ENCODE data around the gene SLC13A3. TPM values are rescaled to one million over a fixed set of nuclear protein-coding genes. Genes with fewer than 3 reads are reported as not detected.

Gene SLC13A3
- total and polyA plus RNA-seq, 4 donors = 8.8 to 303 (median 51.6) TPM

GRCh38 chr20:46638134-46638897 is 12.9 kb downstream of the SLC13A3 start:
- H3K27ac ChIP-seq (ENCODE audit: low read depth, low read length) = peak overlapping the region; percentile 45
- no peaks in the 10 kb centered on the region for H3K36me3 ChIP-seq (ENCODE audit: control insufficient read depth, insufficient read depth, low read length)
- 54% methylated on average over 14 of the region's 18 CpGs for WGBS (ENCODE audit: insufficient coverage)
- H3K4me3 ChIP-seq (ENCODE audit: low read depth, low read length) = no peak overlapping the region
- H3K27me3 ChIP-seq (ENCODE audit: control insufficient read depth, insufficient read depth, low read length) = no peaks in the 10 kb centered on the region
- H3K4me1 ChIP-seq (ENCODE audit: control insufficient read depth, insufficient read depth, low read length) = peaks cover 20% of the 10 kb centered on the region
- DNase-seq (ENCODE audit: low read depth in 4 of 6, low spot score in 6 of 6) = no peak
- H3K9me3 ChIP-seq (ENCODE audit: control insufficient read depth, insufficient read depth, low read length) = no peaks in the 10 kb centered on the region

- Histone ChIP-seq H3K27me3 (ENCODE audit: control insufficient read depth, insufficient read depth, low read length) (no peaks in the 10 kb centered on the region), H3K4me3 (ENCODE audit: low read depth, low read length) (no peak overlapping the region), H3K27ac (ENCODE audit: low read depth, low read length) (peak overlapping the region; percentile 45), H3K4me1 (ENCODE audit: control insufficient read depth, insufficient read depth, low read length) (peaks cover 19% of the 10 kb centered on the region), H3K36me3 (ENCODE audit: control insufficient read depth, insufficient read depth, low read length) (no peaks in the 10 kb centered on the region), H3K9me3 (ENCODE audit: control insufficient read depth, insufficient read depth, low read length) (no peaks in the 10 kb centered on the region)
- DNase-seq (ENCODE audit: low read depth in 4 of 6, low spot score in 6 of 6) = no peak
- 76% methylated on average over 2 of the region's 4 CpGs for WGBS (ENCODE audit: insufficient coverage)
These were observed 13.7 kb downstream of the SLC13A3 start for GRCh38 chr20:46637427-46638133.

GRCh38 chr20:46637020-46637419 is 14.2 kb downstream of the SLC13A3 start:
- WGBS (ENCODE audit: insufficient coverage) = 75% methylated on average over 4 of the region's 11 CpGs
- peak in 1 of 6 donors; percentile 88 for DNase-seq (ENCODE audit: low read depth in 4 of 6, low spot score in 6 of 6)

GRCh38 chr20:46636514-46636913 is 14.7 kb downstream of the SLC13A3 start:
- Histone ChIP-seq H3K36me3 (ENCODE audit: control insufficient read depth, insufficient read depth, low read length) (no peaks in the 10 kb centered on the region), H3K27me3 (ENCODE audit: control insufficient read depth, insufficient read depth, low read length) (no peaks in the 10 kb centered on the region), H3K4me1 (ENCODE audit: control insufficient read depth, insufficient read depth, low read length) (peaks cover 25% of the 10 kb centered on the region), H3K9me3 (ENCODE audit: control insufficient read depth, insufficient read depth, low read length) (no peaks in the 10 kb centered on the region), H3K4me3 (ENCODE audit: low read depth, low read length) (no peak overlapping the region), H3K27ac (ENCODE audit: low read depth, low read length) (no peak overlapping the region)
- 100% methylated on average over 4 of the region's 4 CpGs for WGBS (ENCODE audit: insufficient coverage)
- no peak for DNase-seq (ENCODE audit: low read depth in 4 of 6, low spot score in 6 of 6)

More at GRCh38 chr20:46637020-46637419, 14.2 kb downstream of the SLC13A3 start:
- H3K27me3 ChIP-seq (ENCODE audit: control insufficient read depth, insufficient read depth, low read length) = no peaks in the 10 kb centered on the region
- H3K27ac ChIP-seq (ENCODE audit: low read depth, low read length) = no peak overlapping the region
- no peaks in the 10 kb centered on the region for H3K9me3 ChIP-seq (ENCODE audit: control insufficient read depth, insufficient read depth, low read length)
- no peak overlapping the region for H3K4me3 ChIP-seq (ENCODE audit: low read depth, low read length)
- no peaks in the 10 kb centered on the region for H3K36me3 ChIP-seq (ENCODE audit: control insufficient read depth, insufficient read depth, low read length)
- H3K4me1 ChIP-seq (ENCODE audit: control insufficient read depth, insufficient read depth, low read length) = peaks cover 20% of the 10 kb centered on the region

- H3K27me3 ChIP-seq (ENCODE audit: control insufficient read depth, insufficient read depth, low read length) = no peaks in the 10 kb centered on the region
- 85% methylated on average over 3 of the region's 5 CpGs for WGBS (ENCODE audit: insufficient coverage)
- H3K4me3 ChIP-seq (ENCODE audit: low read depth, low read length) = no peak overlapping the region
- no peak overlapping the region for H3K27ac ChIP-seq (ENCODE audit: low read depth, low read length)
- no peak for DNase-seq (ENCODE audit: low read depth in 4 of 6, low spot score in 6 of 6)
- H3K36me3 ChIP-seq (ENCODE audit: control insufficient read depth, insufficient read depth, low read length) = no peaks in the 10 kb centered on the region
- no peaks in the 10 kb centered on the region for H3K9me3 ChIP-seq (ENCODE audit: control insufficient read depth, insufficient read depth, low read length)
- peaks cover 28% of the 10 kb centered on the region for H3K4me1 ChIP-seq (ENCODE audit: control insufficient read depth, insufficient read depth, low read length)
These were observed 15.6 kb downstream of the SLC13A3 start for GRCh38 chr20:46635514-46636136.

- no peak overlapping the region for H3K27ac ChIP-seq (ENCODE audit: low read depth, low read length)
- H3K9me3 ChIP-seq (ENCODE audit: control insufficient read depth, insufficient read depth, low read length) = no peaks in the 10 kb centered on the region
- no peaks in the 10 kb centered on the region for H3K36me3 ChIP-seq (ENCODE audit: control insufficient read depth, insufficient read depth, low read length)
- WGBS (ENCODE audit: insufficient coverage) = 49% methylated on average over 3 of the region's 6 CpGs
- H3K4me1 ChIP-seq (ENCODE audit: control insufficient read depth, insufficient read depth, low read length) = peaks cover 28% of the 10 kb centered on the region
- H3K27me3 ChIP-seq (ENCODE audit: control insufficient read depth, insufficient read depth, low read length) = no peaks in the 10 kb centered on the region
- no peak overlapping the region for H3K4me3 ChIP-seq (ENCODE audit: low read depth, low read length)
- DNase-seq (ENCODE audit: low read depth in 4 of 6, low spot score in 6 of 6) = no peak
These were observed 16.7 kb downstream of the SLC13A3 start for GRCh38 chr20:46634528-46634927.

- Histone ChIP-seq H3K4me3 (ENCODE audit: low read depth, low read length) (no peak overlapping the region), H3K36me3 (ENCODE audit: control insufficient read depth, insufficient read depth, low read length) (no peaks in the 10 kb centered on the region), H3K27ac (ENCODE audit: low read depth, low read length) (no peak overlapping the region), H3K27me3 (ENCODE audit: control insufficient read depth, insufficient read depth, low read length) (no peaks in the 10 kb centered on the region), H3K9me3 (ENCODE audit: control insufficient read depth, insufficient read depth, low read length) (no peaks in the 10 kb centered on the region), H3K4me1 (ENCODE audit: control insufficient read depth, insufficient read depth, low read length) (peaks cover 14% of the 10 kb centered on the region)
- peak in 2 of 6 donors; percentile 18 to 50 for DNase-seq (ENCODE audit: low read depth in 4 of 6, low spot score in 6 of 6)
- WGBS (ENCODE audit: insufficient coverage) = 56% methylated on average over 7 of the region's 7 CpGs
These were observed 19.3 kb downstream of the SLC13A3 start for GRCh38 chr20:46631874-46632446.

- no peak overlapping the region for H3K27ac ChIP-seq (ENCODE audit: low read depth, low read length)
- WGBS (ENCODE audit: insufficient coverage) = 86% methylated on average over 4 of the region's 8 CpGs
- peaks cover 17% of the 10 kb centered on the region for H3K4me1 ChIP-seq (ENCODE audit: control insufficient read depth, insufficient read depth, low read length)
- no peak overlapping the region for H3K4me3 ChIP-seq (ENCODE audit: low read depth, low read length)
- no peaks in the 10 kb centered on the region for H3K27me3 ChIP-seq (ENCODE audit: control insufficient read depth, insufficient read depth, low read length)
- no peaks in the 10 kb centered on the region for H3K36me3 ChIP-seq (ENCODE audit: control insufficient read depth, insufficient read depth, low read length)
- DNase-seq (ENCODE audit: low read depth in 4 of 6, low spot score in 6 of 6) = no peak
- no peaks in the 10 kb centered on the region for H3K9me3 ChIP-seq (ENCODE audit: control insufficient read depth, insufficient read depth, low read length)
These were observed 19.9 kb downstream of the SLC13A3 start for GRCh38 chr20:46631212-46631869.

GRCh38 chr20:46630306-46630705 is 21.0 kb downstream of the SLC13A3 start:
- H3K4me1 ChIP-seq (ENCODE audit: control insufficient read depth, insufficient read depth, low read length) = peaks cover 19% of the 10 kb centered on the region
- no peak overlapping the region for H3K27ac ChIP-seq (ENCODE audit: low read depth, low read length)
- H3K36me3 ChIP-seq (ENCODE audit: control insufficient read depth, insufficient read depth, low read length) = no peaks in the 10 kb centered on the region
- no peaks in the 10 kb centered on the region for H3K9me3 ChIP-seq (ENCODE audit: control insufficient read depth, insufficient read depth, low read length)
- no peaks in the 10 kb centered on the region for H3K27me3 ChIP-seq (ENCODE audit: control insufficient read depth, insufficient read depth, low read length)
- 96% methylated on average over 4 of the region's 5 CpGs for WGBS (ENCODE audit: insufficient coverage)
- H3K4me3 ChIP-seq (ENCODE audit: low read depth, low read length) = no peak overlapping the region
- DNase-seq (ENCODE audit: low read depth in 4 of 6, low spot score in 6 of 6) = no peak

Data from spinal cord (tissue), 10 donors.